GM21717 (cell line): ENCODE results near the gene UVRAG.

Source experiments
- ATAC-seq: cut with Tn5 transposase; IDR thresholded peaks from one replicate; pipeline ENCODE4 v1.9.1; 2021; ENCODE audit warnings: mild to moderate bottlenecking, moderate library complexity; ENCODE audit not compliant: unreplicated experiment

The UVRAG gene

GRCh38 chr11:76086743-76087635, 272.0 kb downstream of the UVRAG start:
- ATAC-seq, result no peak

- ATAC-seq, result no peak
Measured at GRCh38 chr11:76087749-76088148, 272.7 kb downstream of the UVRAG start.

GRCh38 chr11:76088511-76088910, 273.5 kb downstream of the UVRAG start:
- no peak for ATAC-seq

GRCh38 chr11:76090174-76090573, 275.2 kb downstream of the UVRAG start:
- ATAC-seq, result no peak

DNA sequence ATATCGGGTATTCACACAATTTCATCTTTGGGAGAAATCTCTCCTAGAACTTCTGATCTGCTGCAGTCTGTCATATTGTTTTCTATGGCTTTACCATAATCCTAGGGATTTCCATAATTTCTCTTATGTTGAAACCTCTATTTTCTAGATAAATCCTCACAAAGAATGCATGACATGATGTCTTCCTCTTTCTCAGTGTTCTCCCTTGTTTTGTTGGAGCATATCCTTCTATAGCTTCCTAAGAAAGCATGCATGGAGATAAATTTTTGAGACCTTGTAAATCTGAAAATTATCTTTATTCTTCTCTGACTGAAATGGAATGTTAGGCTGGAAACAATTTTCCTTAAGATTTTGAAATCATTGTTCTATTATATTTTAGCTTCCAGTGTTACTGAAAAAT, 275.8 kb downstream of the UVRAG start:
- ATAC-seq, result no peak

DNA sequence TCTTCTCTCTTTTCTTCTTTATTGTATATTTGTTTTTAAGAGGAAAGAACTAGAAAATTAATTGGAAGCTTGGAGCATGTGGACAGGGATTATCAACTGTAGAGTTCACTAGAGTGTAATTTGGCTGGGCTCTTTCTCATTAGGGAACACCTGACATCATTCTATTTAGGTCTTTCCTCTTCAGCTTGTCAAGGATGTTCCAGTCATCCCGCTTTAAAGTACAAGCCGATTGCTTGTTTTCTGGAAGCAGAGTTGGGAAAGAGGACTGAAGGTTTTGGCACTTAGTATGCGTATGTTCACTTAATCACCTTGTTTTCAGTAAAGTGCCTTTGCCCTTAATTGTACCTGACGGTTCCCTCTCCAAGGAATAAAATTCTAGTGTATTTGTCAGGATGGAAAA, 279.7 kb downstream of the UVRAG start:
- ATAC-seq, result no peak

GRCh38 chr11:76095891-76096290, 280.9 kb downstream of the UVRAG start:
- ATAC-seq, result no peak

DNA sequence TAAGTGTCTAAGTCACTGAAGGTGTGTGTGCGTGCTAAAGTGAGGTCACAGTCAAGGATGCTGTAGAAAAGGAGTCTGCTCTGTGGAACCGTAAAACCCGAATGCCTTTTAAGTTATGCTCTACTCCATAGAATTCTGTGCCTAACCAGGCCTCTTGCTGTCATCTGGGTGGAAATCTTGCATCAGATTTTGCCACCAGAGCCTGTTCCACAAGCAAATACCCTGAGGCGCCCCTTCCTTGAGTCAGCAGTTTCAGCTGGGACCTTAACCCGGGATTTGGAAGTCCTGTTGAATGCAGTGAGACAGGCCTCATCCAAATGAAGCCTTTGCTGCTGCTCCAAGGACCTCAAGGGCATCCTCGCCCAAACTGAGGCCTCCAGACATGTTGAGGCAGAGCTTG, 281.5 kb downstream of the UVRAG start:
- ATAC-seq, result no peak

- ATAC-seq, result no peak
Measured at GRCh38 chr11:76102802-76103201, 287.8 kb downstream of the UVRAG start.

GRCh38 chr11:76103460-76103859, 288.4 kb downstream of the UVRAG start:
- ATAC-seq, result no peak

GRCh38 chr11:76104285-76104684, 289.3 kb downstream of the UVRAG start:
- no peak for ATAC-seq

- ATAC-seq, result no peak
Measured at GRCh38 chr11:76105637-76106036, 290.6 kb downstream of the UVRAG start.

GRCh38 chr11:76107971-76108370, 293.0 kb downstream of the UVRAG start:
- no peak for ATAC-seq

DNA sequence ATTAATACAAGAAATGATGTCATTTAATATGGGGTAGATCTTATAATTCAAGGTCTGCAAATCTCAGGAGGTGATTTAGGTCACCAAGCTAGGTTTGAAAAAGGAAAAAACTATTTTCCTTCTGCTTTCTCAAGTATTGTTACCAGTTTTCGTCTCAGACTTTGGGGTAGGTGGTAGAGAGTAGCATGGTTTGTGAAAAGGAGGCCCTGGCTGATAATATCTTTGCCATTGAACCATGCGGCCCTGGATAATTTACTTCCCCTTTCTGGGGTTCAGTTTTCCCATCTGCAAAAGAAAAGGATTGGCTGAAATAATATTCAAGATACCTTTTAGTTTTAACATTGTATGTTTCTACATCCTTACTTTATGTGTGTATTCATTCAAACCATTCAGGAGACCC, 299.2 kb downstream of the UVRAG start:
- no peak for ATAC-seq

GRCh38 chr11:76115555-76115954, 300.5 kb downstream of the UVRAG start:
- no peak for ATAC-seq

- no peak for ATAC-seq
Measured at GRCh38 chr11:76119032-76119431, 304.0 kb downstream of the UVRAG start.

DNA sequence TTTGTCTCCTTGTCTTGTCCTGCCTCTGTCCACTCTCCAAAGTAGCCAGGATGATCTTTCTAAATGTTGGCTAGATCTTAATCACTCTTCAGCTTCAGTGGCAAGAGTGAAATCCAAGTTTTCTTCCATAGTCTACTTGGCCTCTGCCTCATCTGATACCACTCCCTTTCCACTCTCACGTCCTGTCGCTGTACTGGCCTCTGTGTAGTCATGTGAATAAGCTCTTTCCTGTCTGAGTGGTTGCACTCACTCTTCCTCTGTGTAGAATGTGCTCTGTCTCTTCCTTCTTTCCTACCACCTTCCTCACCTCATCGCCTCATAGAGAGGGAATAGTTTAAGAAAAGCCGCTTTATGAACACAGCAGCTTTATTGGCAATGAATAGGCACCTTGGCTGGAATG, 304.8 kb downstream of the UVRAG start:
- ATAC-seq, result no peak

DNA sequence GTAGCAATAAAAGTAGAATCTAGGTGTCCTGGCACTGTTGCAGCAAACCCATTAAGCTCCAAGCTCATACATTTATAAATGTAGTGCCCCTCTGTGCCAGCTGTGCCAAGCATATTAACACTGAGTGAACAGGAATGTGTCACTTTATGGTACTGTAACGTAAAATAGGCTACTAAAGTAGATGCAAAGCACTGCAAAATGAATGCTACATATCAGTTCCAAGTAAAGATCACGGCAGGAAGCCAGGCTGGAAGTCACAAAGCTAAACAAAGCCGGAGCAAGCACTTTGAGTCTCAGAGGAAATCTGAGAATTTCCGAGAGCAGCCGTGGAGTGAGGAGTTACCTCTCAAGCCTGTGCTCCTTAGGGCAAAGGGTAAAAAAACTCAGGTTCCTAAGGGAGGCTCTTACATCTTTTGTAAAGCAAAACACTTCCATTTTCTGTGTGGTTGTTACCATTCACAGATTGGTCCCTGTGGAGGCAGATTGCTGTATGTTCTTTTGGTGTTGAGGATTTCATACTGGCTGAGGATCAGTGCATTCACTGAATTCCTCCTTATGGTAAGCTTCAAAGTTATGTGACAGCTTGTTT, 305.6 kb downstream of the UVRAG start:
- ATAC-seq, result no peak

- no peak for ATAC-seq
Measured at GRCh38 chr11:76123248-76123647, 308.2 kb downstream of the UVRAG start.

DNA sequence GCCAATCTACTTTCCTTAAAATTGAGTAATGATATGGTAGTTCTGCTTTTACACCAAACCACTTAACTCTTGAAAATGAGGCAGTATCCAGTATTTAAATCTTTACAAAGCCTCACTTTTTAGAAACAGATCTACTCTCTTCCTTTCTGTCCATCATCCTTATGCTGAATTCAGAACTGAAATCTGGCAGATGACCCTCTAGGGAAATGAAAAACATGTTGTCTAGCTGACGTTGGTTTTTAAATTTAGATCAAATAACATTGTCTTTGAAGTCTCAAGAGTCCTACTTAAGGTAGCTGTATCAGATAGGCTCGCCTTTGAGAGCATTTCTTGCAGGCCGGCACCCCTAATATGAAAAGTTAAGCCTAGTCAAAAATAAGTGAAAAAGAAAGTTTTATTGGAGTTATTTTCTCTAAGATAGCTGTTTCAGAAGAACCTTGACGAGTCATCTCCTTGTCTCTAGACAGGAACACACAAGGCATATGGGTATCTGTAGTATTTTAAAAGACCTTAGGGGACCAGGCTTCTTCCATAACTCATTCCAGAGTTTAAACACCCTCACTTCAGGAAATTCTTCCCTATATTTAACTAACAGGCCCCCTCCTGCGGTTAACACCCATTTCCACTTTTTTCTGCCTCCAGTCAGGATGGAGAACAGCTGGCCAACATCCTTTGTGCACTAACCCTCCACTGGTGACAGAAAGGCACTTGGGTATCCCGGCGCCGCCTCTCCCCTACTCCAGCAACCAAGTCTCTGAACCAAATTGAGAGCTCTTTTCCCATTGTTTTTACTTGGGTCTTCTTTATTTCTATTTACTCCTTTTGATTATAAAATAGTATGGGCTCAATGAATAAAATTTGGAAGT, 310.1 kb downstream of the UVRAG start:
- ATAC-seq, result no peak

GRCh38 chr11:76129729-76130128, 314.7 kb downstream of the UVRAG start:
- ATAC-seq, result no peak

- no peak for ATAC-seq
Measured at GRCh38 chr11:76131142-76131541, 316.1 kb downstream of the UVRAG start.
